Activated CD4-positive, CD25-positive, alpha-beta regulatory T cell treated with anti-CD3 and anti-CD28 coated beads, Interleukin-2, amount 50 U/mL, for 16 hours (primary cell): ENCODE data around the gene GCDH.

Experiments
- DNase-seq: peaks from one replicate; pipeline ENCODE4 v3.0.0-alpha.2; 2020; ENCODE audit warnings: low read depth, low spot score

GCDH gene

DNA sequence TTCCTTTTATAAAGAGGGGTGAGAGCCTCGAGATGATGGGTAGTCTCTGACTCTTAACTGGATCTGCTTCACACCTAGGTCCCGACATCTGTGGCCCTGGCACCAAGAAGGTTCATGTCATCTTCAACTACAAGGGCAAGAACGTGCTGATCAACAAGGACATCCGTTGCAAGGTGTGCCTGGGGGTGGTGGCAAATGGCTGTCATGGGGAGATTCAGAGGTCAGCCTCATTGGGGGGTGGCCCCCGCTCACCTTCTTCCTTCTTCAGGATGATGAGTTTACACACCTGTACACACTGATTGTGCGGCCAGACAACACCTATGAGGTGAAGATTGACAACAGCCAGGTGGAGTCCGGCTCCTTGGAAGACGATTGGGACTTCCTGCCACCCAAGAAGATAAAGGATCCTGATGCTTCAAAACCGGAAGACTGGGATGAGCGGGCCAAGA, 49.0 kb downstream of the GCDH start:
- no peak for DNase-seq

DNA sequence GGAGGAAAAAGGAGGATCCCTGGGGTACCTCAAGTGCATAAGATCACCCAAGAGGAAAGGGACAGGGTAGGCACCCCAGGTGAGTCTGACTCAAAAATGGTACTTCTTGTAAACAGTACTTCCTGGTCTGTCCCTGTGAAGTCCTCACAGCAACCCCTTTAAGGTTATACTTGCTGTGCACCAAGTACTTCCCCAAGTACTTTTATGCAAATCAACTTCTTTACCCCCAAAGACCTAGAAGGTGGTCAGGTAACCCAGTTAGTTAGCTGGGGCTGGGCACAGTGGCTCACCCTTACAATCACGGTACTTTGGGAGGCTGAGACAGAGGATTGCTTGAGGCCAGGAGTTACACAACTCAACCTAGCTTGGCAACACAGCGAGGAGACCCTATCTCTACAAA, 49.9 kb downstream of the GCDH start:
- DNase-seq: no peak

DNA sequence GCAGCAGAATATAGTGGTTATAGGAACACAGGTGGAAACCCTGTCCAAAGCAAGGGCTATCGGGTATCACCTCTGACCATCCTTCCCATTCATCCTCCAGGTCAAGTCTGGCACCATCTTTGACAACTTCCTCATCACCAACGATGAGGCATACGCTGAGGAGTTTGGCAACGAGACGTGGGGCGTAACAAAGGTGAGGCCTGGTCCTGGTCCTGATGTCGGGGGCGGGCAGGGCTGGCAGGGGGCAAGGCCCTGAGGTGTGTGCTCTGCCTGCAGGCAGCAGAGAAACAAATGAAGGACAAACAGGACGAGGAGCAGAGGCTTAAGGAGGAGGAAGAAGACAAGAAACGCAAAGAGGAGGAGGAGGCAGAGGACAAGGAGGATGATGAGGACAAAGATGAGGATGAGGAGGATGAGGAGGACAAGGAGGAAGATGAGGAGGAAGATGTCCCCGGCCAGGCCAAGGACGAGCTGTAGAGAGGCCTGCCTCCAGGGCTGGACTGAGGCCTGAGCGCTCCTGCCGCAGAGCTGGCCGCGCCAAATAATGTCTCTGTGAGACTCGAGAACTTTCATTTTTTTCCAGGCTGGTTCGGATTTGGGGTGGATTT, 52.6 kb downstream of the GCDH start:
- DNase-seq: no peak

DNA sequence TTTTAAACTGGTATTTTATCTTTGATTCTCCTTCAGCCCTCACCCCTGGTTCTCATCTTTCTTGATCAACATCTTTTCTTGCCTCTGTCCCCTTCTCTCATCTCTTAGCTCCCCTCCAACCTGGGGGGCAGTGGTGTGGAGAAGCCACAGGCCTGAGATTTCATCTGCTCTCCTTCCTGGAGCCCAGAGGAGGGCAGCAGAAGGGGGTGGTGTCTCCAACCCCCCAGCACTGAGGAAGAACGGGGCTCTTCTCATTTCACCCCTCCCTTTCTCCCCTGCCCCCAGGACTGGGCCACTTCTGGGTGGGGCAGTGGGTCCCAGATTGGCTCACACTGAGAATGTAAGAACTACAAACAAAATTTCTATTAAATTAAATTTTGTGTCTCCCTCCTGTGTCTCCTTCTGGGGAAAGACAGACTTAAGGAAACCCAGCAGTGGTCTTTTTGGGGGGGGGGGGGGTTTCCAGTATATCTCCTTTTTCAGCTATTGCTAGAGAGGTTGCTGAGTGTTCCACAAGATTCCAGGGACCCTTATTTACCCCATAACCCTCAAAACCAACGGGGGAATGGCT, 53.2 kb downstream of the GCDH start:
- DNase-seq: no peak

DNA sequence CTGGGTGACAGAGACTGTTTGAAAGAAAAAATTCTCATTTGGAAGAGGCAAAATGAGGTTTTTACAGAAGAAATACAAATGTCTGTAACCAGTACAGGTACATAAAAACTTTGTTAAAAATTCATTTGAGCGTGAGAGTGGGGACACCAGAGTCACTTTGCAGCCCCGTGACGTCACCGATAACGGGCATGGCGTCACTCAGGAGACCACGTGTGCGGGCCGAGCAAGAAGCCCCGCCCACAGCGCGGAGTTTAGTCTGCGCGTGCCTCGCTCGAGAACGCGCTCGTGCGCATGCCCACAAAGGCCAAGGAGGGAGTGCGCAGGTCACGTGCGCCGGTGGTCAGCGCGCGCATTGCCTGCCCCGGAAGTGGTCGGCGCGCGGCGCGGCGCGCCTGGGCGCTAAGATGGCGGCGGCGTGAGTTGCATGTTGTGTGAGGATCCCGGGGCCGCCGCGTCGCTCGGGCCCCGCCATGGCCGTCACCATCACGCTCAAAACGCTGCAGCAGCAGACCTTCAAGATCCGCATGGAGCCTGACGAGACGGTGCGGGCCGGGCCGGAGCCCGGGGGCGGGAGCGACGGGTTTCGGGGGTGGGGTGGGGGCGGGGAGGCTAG, 54.6 kb downstream of the GCDH start, which contains the start of gene RAD23A:
RAD23A (plus strand) TSS at position 384 of the 613 bp plus-strand sequence; CDS start at position 471, 87 bp downstream.
- peak; percentile 95 for DNase-seq

DNA sequence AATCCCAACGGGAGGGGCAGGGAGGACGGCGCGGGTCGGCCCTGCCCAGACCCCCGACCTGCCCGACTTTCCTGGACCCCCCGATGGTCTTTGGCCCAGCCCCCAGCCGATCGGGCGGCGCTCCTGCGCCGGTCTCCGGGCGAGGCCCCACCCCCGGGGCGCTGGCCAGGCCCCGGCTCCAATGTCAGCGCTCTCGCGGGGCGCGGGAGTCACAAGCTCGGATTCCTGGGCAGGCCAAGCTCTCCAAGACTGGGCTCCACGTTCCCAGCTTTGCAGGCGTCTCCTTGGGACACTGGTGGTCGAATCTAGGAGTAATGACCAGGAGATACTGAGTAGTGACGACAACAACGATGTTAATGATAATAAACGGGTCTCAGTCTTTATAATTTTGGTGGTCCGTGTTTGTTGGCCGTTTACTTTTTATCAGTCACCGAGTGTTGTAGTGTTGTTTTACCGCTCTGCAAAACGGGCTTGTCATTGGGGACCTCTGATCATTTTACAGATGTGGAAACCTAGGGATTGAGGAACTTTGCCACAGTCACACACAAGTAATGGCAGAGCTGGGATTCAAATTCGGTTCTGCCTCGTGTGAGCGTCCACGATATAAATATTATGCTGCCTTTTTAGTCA, 55.2 kb downstream of the GCDH start:
- no peak for DNase-seq

DNA sequence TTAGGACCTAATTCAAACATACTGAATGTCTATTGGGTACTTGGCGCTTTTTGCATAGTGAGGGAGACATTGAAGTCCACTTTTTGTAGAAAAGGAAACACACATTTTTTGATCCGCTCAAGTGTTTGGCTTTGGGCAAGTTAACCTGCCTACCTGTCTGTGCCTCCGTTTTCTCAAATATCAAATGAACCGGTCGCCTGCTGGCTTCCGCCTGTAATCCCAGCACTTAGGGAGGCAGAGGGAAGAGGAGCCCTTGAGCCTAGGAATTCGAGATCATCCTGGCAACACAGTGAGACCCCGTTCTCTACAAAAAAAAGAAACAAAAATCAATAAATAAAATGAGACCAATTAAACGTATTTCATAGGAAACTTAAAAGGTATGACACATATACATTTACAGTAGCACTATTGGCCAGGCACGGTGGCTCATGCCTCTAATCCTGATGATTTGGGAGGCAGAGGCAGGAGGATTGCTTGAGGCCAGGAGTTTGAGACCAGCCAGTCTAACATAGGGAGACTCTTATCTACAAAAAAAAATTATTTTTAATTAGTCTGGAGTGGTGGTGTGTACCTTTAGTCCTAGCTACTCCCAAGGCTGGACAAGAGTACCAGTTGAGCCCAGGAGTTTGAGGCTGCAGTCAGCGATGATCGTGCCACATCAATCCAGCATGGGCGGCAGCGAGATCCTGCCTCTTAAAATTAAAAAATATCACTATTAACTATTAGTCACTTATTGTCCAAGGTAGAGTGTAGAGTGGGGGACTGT, 56.0 kb downstream of the GCDH start:
- DNase-seq: no peak

DNA sequence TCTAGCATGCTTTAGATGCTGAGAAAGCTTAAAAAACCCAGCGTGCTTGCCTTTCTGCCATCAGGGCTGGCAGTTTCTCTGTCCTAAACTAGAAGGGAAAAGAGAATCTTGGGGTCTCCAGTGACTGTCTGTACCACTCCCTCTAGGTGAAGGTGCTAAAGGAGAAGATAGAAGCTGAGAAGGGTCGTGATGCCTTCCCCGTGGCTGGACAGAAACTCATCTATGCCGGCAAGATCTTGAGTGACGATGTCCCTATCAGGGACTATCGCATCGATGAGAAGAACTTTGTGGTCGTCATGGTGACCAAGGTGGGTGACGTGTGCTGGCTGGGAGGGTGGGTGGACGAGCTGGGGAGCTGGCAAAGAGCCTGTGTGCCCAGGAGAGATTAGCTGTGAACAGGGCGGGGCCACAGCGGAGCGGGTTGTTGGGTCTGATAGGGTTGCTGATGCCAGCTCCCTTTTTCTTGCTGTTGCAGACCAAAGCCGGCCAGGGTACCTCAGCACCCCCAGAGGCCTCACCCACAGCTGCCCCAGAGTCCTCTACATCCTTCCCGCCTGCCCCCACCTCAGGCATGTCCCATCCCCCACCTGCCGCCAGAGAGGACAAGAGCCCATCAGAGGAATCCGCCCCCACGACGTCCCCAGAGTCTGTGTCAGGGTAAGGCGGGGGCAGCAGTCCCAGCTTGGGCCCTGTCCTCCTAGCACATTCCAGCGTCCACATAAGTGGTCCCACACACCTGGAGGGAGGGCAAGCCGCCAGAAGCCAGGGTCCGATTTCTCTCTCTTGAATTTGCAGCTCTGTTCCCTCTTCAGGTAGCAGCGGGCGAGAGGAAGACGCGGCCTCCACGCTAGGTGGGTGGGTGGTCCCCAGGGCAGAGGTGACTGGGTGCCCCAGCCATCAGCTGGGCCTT, 57.0 kb downstream of the GCDH start:
- no peak for DNase-seq

DNA sequence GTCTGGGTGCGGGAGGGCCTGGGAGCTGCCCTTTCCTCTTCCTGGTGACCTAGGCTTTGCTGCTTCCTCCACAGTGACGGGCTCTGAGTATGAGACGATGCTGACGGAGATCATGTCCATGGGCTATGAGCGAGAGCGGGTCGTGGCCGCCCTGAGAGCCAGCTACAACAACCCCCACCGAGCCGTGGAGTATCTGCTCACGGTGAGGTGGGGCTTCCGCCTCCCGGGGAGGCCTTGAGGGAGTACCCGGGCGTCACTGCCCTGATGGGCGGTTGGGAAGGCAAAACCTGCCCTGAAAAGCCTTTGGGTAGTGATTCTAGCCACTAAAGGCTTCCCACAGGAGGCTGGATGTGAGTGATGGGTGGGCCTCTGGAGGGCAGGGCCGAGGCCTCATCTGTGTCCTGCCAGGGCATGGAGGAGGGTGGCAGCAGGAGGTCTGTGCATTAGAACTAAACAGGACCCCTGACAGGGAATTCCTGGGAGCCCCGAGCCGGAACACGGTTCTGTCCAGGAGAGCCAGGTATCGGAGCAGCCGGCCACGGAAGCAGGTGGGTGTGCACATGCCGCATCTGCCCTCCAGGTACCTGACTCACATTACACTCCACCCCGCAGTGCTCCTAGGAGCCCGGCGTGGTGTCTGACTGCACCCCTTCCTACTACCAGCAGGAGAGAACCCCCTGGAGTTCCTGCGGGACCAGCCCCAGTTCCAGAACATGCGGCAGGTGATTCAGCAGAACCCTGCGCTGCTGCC, 57.8 kb downstream of the GCDH start:
- DNase-seq: no peak
